HG02943 (cell line): ENCODE results near the gene C10orf120.

Experiments used
- ATAC-seq: cut with Tn5 transposase; IDR thresholded peaks from one replicate; pipeline ENCODE4 v1.9.1; 2021; ENCODE audit warnings: mild to moderate bottlenecking, low read depth, moderate library complexity; ENCODE audit not compliant: unreplicated experiment

C10orf120 gene

DNA sequence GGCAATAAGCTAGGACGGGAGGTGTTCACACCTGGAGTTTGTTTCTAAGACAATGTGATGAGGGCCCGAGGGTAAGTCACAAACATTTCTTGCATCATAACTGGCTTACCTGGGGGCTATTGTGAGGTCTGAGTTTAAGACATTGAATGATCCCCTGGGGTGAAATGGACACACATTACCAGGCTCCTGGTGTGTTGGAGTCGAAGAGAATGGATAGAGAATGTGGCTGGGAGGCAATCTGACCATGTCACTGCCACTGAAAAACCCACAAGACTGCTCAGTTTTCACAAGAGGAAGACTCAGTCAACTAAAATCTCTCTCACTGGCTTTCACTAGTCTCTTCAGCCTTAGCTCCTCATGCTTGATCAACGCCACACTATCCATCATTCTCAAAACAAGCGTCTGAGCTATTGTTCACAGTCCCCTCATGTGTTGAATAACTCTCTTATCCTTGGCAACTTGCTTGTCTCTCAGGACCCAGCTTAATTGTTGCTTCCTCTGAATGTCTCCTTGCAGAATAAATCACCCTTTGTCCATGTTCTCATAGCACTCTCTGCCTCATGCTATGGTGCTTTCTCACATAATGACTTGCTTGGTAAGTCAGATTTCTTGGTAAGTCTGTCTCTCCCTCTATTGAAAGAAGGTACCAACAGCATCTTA, at the start of gene C10orf120:
Gene C10orf120 (minus strand): TSS at position 51 of the 660 bp plus-strand sequence. CDS start 56 bp downstream, outside the sequence.
- ATAC-seq = no peak

DNA sequence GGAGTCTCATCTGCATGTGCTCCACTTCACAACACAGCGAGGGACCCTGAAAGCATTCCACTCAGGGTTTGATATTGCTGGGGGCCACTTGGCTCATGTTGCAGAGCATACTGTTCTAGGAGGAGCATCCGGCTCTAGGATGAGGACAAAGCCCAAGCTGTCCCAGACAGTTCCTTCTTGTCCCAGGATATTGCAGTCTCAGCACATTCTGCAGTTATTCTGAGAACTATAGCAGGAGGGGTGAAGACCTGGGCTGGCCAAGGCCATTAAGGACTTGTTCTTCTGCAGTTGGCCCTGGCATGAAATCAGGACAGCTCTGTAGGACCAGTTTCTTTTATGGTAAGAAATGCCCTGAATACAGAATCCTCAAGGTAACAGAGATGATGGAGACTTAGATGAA, 48.9 kb upstream of the C10orf120 start:
- ATAC-seq = no peak

DNA sequence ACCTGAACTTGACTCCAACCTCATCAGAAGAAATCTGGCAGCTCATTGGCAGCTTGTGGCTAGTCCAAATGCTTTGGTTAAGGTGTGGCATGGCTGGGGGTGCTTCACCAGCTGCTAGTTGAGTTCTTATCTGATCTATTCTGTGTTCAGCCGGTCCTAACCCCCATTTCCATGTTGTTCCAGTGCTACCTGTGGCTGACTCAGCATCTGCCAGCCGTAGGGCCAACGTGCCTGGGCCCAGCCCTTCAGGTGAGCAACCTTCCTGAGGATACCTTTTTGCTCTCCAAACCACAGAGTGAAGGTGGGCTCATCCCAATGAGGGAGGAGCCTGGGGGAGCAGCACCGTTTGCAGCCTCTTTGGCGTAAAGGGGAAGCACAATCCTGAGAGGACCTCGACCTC, 46.8 kb upstream of the C10orf120 start:
- no peak for ATAC-seq

DNA sequence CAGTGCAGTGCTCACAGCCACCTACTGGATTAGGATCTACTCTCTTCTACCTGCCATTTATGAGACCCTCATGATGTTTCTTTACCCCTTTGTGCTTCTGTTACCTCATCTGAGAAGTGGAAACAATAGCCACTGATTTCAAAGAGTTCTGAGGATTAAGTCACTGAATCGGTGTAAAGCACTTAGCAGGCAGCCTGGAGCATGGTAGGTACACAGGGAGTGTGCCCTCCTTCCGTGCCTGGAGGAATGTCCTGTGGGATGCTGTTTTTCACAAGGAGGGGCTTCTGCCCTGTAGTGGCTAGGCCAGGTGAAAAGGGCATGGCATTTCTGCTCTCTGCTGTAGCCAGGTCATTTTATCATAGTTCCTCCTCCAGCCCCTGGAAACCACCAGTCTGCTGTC, 44.6 kb upstream of the C10orf120 start:
- no peak for ATAC-seq

DNA sequence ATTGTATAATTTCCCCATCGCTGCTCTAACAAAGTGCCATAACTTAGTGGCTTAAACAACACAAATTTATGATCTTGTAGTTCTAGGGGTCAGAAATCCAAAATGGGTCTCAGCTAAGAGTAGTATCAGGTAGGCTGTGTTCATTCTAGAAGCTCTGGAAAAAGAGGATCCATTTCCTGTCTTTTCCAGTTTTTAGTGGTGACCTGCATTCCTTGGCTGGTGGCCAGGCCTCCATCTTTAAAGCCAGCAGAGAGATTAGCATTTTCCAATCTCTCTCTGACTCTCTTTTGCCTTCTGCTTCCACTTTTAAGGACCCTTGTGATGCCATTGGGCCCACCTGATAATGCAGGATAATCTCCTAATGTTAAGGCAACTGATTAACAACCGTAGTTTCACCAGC, 41.0 kb upstream of the C10orf120 start:
- no peak for ATAC-seq

DNA sequence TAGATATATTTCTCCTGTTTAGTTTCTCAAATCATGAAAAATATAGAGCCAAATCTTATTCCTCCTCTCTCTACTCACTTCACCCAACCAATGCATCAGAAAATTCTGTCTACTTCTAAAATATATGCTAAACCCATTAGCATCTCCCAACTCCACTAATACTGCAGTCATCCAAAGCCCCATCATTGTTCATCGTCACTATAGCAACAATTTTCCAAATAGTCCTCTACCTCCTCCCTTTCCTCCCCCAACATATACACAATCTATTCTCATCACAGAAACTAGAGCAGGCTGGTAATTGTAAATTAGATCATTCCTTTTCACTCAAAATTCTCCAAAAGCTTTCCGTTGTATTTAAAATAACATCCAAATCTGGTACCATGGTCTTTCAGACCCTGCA, 38.4 kb upstream of the C10orf120 start:
- no peak for ATAC-seq

DNA sequence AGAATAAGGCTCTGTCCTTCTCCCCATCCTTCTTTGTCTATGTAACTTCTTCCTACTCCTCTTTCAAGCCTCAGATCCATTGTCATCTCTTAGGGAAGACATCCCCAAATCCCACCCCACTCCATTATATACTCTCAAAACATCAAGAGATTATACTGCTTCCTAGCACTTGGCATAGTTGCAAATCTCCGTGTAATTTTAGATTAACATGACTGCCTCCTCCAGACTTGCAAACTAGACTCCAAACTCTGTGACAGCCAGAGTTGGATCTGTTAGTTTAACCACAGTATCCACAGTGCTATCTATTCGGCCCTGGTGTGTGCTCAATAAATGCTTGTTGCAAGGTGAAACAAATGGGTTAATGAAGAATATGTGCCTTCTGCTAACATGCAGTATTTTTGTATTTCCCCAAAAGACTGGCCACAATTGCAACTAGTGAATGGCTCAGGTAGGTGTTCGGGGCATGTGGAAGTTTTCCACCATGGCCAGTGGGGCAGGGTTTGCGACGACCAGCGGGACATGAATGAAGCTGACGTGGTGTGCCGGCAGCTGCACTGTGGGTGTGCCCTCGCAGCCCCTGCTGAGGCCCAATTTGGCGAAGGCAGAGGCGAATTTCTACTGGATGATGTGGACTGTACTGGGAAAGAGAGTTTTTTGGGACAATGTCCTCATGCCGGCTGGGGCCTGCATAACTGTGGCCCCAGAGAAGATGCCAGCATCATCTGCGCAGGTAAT, 34.5 kb upstream of the C10orf120 start:
- no peak for ATAC-seq

DNA sequence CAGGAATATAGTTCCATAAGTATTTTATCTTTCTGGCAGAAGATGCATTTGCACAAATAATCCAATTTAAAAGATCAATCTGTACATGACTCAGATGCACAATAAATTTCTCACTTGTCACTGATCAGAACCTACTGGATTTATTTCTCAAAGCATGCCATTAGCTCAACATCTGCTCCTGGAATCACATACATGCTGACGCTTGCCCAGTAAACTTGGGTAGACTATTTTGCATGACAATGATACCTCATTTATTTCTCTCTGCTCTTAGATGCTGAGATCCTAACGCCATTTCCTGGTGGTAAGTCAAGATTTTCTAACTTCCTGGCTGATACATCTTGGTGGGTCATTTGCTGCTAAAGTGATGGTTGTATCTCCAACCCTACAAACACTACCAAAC, 33.8 kb upstream of the C10orf120 start:
- no peak for ATAC-seq

DNA sequence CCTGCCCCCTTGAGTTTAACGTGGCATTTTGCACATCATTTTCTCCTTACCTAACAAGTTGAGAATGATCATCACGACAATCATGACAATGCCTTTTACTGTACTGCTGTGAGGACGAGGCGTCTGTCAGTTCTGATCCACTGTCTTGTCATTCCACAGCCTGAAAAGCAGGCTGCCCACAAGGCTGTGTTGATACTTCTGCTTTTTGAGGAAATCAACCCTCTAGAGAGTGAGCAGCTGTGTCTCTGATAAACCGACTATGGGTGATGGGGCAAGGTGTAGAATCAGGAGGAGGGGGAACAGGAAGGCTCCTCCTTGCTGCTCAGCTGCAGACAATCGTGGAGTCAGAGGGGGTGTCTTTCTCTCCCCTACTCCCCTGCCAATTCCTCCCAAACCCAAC, 30.6 kb upstream of the C10orf120 start:
- no peak for ATAC-seq

DNA sequence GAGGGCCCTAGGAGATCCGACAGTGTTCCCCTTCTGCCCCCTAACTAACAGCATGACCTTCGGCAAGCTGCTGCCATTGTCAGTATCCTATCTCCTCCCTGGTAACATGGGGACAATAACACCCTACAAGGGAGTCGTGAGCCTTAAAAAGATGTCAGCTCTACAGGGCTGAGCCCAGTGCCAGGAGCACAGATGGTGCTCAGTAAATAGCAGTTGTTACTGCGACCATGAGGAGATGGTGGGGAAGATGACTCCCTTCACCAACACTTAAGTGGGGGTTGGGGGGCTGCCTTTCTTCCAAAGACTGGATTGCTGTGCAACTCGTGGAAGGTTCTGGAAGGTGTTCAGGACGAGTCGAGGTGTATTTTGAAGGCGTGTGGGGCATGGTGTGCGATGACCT, 29.5 kb upstream of the C10orf120 start:
- no peak for ATAC-seq

DNA sequence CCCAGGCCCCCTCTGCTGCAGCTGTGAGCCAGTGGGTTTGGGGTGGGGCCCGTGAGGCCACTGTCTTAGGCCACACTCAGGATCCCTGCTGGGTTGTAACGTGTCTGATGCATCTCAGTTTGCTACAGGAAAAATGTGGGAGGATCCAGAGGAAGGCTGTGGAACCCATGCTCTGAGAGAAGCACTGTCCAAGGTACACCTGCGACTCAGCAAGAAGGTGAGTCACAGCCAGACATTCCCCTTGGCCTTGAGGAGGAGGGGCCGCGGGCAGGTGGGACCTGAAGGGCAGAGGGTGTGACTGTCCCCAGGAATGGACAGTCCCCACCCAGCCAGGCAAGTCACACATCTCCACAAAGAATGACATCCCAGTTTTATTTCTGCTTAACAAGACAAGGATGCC, 27.8 kb upstream of the C10orf120 start:
- no peak for ATAC-seq

DNA sequence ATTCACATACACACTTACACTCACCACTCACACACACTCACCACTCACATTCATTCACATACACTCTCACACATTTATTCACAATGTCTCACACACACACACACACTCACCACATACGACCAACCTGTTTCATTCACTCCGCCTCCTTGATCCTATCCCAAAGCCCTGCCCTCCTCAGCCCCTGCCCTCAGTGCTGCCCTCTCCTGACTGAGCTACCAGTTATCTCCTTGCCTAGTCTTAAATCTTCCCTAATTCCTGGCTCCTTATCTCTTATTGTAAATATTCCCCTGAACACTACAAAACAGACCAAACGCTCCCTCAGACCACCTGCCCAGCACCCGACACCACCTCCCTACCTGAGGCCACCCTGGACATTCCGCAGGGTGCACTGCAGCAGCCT, 26.1 kb upstream of the C10orf120 start:
- no peak for ATAC-seq

DNA sequence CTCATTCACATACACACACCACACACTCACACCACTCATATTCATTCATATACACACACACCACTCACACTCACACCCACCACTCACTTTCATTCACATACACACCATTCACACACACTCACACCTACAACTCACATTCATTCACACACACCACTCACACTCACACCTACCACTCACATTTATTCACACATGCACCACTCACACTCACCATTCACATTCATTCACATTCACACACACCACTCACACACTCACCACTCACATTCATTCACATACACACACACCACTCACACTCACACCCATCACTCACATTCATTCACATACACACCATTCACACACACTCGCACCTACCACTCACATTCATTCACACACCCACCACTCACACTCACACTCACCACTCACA, 25.4 kb upstream of the C10orf120 start:
- no peak for ATAC-seq

DNA sequence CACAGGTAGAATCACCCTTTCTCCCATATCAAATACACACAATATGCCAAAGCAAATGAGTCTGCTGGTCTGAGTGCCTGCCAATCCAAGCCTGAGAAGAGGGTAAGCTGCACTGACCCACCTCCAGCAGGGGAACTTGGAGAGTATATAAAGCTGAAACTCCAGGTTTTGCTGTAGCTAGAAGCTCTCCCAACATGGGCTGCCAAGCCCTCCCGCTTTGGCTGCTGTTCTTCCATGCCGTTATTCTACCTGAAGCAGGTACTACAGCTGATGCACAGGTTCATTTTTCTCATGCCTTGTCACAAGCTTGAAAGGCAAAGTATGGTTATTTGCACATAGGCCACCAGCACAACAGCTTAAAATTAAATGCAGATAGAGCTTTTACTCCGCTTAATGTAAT, 21.5 kb upstream of the C10orf120 start:
- no peak for ATAC-seq

DNA sequence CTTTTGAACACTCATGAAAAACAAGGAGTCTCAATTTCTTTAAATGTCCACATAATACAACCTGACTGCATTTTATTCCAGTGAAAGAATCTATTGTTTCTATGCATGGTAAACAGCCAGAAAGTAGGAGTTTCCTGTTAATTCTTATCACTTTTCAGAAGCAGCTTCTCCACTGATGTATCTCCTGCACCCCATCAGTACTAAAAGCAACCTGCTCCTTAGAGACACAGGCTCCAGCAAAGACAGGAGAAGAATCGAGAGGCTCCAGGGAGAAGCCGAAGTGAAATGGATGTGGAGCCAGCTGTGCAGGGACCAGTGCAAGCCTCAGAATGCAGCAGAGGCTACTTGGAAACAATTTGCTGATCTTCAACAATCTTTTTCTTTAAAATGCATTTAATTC, 16.4 kb upstream of the C10orf120 start:
- ATAC-seq = no peak

DNA sequence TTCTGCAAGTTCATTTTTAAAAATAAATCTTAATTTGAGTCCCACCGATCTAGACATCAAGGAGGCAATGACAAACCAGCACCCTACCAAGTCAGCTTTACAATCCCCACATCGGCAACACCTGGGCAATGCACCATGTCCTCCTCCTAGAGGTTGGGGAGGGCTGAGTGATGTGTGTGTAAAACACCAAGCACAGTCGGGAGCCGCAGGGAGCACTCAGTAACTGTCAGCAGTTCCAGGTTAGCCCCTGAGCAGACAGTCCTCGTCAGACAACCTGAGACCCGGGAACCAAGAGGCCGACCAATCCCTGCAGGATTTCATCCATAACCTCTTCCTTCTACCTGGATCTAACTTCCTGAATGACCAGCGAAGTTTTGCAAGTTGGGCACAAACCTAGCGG, 15.9 kb upstream of the C10orf120 start:
- no peak for ATAC-seq

DNA sequence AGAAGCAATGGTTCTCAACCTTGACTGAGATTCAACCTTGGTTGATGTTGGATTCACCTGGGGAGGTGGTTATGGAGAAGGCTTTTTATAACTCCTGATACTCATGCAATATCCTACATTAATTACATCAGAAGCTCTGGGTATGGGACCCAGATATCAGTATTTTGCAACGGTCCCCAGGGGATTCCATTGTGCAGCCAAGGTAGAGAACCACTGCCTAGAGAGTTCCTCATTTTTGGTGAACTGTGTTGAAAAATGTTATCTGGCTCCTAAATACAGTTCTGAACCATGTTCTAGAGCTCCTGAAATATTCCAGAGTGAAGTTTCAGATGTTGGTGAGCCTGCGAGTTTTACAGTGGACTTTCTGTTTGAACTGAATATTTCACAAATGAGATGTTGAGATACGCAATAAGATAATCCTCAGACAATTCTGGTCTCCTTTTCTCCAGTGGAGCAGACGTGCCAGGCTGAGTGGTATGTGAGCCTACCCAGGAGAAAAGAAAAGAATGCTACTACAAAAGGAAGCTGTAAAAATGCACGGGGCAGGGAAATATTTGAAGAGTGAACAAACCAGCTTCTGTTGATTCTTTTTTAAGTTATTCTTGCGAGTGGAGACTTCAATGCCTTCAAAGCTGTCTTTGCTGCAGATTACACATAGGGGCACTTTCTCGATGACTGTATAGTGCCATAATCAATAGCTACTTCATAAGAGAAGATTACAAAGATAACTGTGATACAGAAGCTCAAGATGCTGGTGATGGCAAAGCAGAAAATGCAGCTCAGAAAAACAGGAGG, 13.6 kb upstream of the C10orf120 start:
- no peak for ATAC-seq

DNA sequence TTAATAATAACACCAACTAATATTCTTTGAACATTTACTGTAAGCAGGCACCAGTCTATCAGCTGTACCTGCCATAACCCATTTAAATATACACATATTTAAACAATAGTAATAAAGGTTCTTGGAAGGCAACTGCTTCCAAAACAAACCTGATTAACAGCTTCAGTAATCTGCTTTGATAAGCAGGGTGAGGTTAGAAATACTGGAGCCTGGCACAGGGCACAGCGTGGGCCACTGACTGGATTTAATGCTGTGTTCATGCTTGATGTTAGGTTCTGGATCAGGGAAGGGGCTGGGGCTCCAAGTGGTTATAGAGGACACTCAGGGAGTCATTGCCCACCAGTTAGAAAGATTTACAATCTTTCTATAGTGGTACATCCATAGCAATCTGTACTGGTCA, 10.9 kb upstream of the C10orf120 start:
- ATAC-seq = no peak

DNA sequence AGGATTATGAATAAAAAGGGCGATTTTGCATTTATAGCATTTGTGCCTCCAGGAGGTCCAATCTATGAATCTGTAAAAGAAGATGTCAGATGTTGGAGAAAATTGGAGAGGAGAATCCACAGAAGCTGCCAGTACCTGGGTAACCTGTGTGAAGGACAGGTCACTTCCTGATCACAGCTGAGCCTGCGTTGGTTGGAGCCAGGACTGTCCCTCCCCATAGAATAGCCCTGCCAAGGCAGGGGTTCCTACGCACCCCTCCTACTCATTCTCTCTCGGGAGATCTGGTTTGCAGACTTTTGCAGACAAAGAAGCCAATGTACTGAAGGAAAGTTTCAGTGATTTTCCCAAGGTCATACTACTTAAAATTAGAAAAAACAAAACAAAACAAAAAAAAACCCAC, 10.3 kb upstream of the C10orf120 start:
- no peak for ATAC-seq

DNA sequence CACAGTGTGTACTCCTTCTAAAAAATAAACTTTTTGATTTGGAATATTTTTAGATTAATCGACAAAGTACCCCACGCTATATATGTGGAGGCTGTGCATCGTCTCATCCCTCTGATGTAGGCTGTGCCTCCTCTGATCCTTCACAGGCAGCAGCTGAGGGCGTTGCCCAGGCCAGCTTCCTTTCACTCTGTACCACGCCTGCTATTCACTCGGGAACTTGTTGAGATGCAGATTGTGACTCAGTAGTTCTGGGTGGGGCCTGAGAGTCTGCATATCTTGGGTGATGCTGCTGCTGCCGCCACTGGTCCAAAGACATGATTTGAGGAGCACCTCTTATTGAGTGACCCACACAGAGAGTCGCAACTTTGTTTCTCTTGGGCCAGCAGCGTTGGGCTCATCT, 7.9 kb upstream of the C10orf120 start:
- no peak for ATAC-seq

DNA sequence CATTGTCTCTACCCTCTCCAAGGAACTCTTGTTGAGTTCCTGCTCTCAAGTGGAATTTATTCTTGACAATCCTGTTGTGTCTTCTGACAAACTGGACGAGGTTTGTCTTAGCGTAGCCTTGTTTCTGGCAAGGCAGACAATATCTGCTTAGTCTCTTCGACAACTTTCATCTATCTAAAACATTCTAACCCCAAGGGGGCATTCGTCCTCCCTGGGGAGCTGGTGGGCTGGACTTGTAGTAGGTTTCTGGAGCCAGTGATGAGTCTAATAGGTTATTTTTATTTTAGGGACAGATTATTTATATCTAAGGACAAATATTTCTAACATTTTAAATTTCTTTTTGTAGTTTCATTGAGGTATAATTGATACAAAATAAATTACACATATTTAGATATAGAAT, 7.3 kb upstream of the C10orf120 start:
- no peak for ATAC-seq

DNA sequence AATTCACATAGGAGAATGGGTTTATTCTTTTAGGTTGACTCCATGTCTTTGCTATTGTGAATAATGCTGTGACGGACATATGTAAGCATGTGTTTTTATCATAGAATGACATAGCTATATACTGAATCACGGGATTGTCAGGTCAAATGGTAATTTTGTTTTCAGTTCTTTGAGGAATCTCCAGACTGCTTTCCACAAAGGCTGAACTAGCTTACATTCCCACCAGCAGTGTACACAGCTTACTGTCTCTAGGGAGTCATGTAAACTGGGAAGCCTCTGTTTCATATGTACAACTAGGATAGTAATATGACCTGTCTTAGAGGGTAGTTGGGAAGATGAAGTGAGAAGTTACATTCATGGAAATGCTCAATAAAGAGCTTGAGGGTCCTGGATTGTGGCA, 6.8 kb upstream of the C10orf120 start:
- ATAC-seq = no peak
